Retinal pigment epithelial cell (primary cell): ENCODE data around the gene SMARCE1.

Source experiments
- DNase-seq: peaks from one replicate; pipeline ENCODE4 v3.0.0-alpha.2; 2010; ENCODE audit warnings: low read depth
- H3K4me3 ChIP-seq: 2 replicates; pipeline ENCODE4 v1.5.1; 2011; ENCODE audit warnings: mild to moderate bottlenecking, low read length, control low read depth, moderate library complexity
- CTCF ChIP-seq: conservative IDR thresholded peaks from 2 replicates; pipeline ENCODE4 v1.5.1; 2011; ENCODE audit warnings: low read depth, low read length, control low read depth, inconsistent platforms

The SMARCE1 gene

GRCh38 chr17:40625311-40625710 is 22.3 kb downstream of the SMARCE1 start:
- H3K4me3 ChIP-seq = no peak overlapping the region
- no peak for TF ChIP-seq CTCF
- DNase-seq = no peak

GRCh38 chr17:40623419-40624210 is 24.0 kb downstream of the SMARCE1 start:
- TF ChIP-seq CTCF = no peak
- no peak overlapping the region for H3K4me3 ChIP-seq
- no peak for DNase-seq

GRCh38 chr17:40622509-40622928 is 25.1 kb downstream of the SMARCE1 start:
- H3K4me3 ChIP-seq = no peak overlapping the region
- no peak for DNase-seq
- no peak for TF ChIP-seq CTCF

GRCh38 chr17:40621578-40621977 is 26.0 kb downstream of the SMARCE1 start:
- no peak for TF ChIP-seq CTCF
- DNase-seq = no peak

GRCh38 chr17:40621019-40621418 is 26.6 kb downstream of the SMARCE1 start:
- H3K4me3 ChIP-seq = no peak overlapping the region
- no peak for TF ChIP-seq CTCF
- no peak for DNase-seq

More at GRCh38 chr17:40621578-40621977, 26.0 kb downstream of the SMARCE1 start:
- H3K4me3 ChIP-seq = no peak overlapping the region

- TF ChIP-seq CTCF = no peak
- DNase-seq = no peak
Observed at GRCh38 chr17:40618754-40619625, 28.6 kb downstream of the SMARCE1 start.

More at GRCh38 chr17:40618754-40619625, 28.6 kb downstream of the SMARCE1 start:
- H3K4me3 ChIP-seq = no peak overlapping the region
